Subcutaneous adipose tissue (tissue), 4 donors: ENCODE results near the gene NUP133. TPM values are rescaled to one million over a fixed set of nuclear protein-coding genes. Genes with fewer than 3 reads are reported as not detected.

Source experiments
- CTCF ChIP-seq: fragments of 450-650 bp; IDR thresholded peaks from one replicate; pipeline ENCODE4 v1.5.1; 2016; ENCODE audit warnings: low read depth, mild to moderate bottlenecking, control low read depth, antibody characterized with exemption, moderate library complexity
- total RNA-seq, 4 donors: library from RNA; depleted of rRNA; stranded (reverse); fragments of >200 nt; gene quantifications; one replicate each; pipeline ENCODE4 v1.1.0, GENCODE V29; 2016

The NUP133 gene
- total RNA-seq, 4 donors from 2014 or later = 22.6 to 52.5 (median 25.8) TPM

GRCh38 chr1:229479660-229480399, 28.3 kb downstream of the NUP133 start:
- no peak for TF ChIP-seq CTCF

- no peak for TF ChIP-seq CTCF
Observed at GRCh38 chr1:229478852-229479251, 29.3 kb downstream of the NUP133 start.

DNA sequence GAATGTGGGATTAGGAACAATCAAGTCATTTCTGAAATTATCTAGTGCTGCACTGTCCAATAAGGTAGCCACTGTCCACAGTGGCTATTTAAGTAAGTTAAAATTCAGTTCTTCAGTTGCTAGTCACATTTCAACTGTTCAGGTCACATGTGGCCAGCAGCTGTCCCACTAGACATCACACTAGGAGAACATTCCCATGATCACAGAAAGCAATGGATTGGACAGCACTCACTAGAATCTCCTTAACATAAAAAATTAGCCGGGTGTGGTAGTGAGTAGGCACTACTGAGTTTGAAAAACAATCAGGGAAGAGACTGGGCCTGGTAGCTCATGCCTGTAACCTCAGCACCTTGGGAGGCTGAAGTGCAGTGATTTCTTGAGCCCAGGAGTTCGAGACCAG, 33.6 kb downstream of the NUP133 start:
- TF ChIP-seq CTCF = no peak

DNA sequence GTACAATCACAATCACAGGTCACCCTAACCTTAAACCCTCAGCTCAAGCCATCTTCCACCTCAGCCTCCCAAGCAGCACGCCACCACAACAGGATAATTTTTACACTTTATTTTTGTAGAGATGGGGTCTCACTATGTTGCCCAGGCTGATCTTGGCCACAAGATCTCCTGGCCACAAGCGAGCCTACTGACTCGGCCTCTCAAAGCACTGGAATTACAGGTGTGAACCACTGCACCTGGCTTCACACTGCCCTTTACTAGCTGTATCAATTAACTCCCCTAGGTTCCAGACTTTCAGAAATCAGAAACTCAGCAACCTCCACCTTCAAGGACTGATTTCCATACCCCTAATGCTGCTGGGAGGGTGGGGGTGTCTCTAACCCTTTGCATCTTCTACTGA, 37.0 kb downstream of the NUP133 start:
- no peak for TF ChIP-seq CTCF

- TF ChIP-seq CTCF = no peak
Observed at GRCh38 chr1:229470406-229471043, 37.6 kb downstream of the NUP133 start.

GRCh38 chr1:229466887-229467286, 41.3 kb downstream of the NUP133 start:
- TF ChIP-seq CTCF = no peak

DNA sequence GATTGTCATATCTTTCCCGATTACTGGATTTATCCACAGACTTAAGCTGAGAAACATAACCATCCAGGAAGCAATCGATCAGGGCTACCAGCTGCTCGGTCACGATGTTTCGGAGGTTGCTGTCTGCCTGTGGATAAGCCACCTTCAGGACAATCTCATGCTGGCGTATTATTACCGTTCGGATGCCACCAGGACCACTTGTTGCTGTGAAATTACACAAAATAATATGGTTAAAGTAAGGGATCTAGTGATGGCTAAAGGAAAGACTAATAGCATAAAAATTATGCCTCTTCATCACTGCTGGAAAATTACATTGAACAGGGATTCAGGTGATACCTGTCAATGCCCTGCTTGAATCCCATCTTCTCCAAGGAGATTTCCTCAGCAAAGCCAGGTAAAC, 43.5 kb downstream of the NUP133 start:
- no peak for TF ChIP-seq CTCF
